Activated CD4-positive, alpha-beta memory T cell treated with anti-CD3 and anti-CD28 coated beads for 36 hours (primary cell): Measurements from ENCODE around the gene GFOD2. TPM values are rescaled to one million over a fixed set of nuclear protein-coding genes. Genes with fewer than 3 reads are reported as not detected.

Experiments
- CTCF ChIA-PET: fragments of 350-600 bp; sonication (Branson Sonifier 250); formaldehyde crosslinking; loops from one replicate; lab custom pipeline; 2021; ENCODE audit warnings: antibody characterized with exemption, inconsistent platforms; lab: Charles Lee
- POLR2A ChIA-PET: fragments of 350-600 bp; sonication (Branson Sonifier 250); formaldehyde crosslinking; loops from one replicate; lab custom pipeline; 2021; ENCODE audit warnings: antibody characterized with exemption; lab: Charles Lee
- DNase-seq: peaks from one replicate; pipeline ENCODE4 v3.0.0-alpha.2; 2020
- H3K27ac Mint-ChIP-seq: one replicate; pipeline ENCODE4 v1.8.0; 2021; ENCODE audit warnings: mixed read lengths
- H3K27me3 Mint-ChIP-seq: one replicate; pipeline ENCODE4 v1.8.0; 2021; ENCODE audit warnings: mixed read lengths
- H3K36me3 Mint-ChIP-seq: one replicate; pipeline ENCODE4 v1.8.0; 2021; ENCODE audit warnings: mixed read lengths
- H3K4me1 Mint-ChIP-seq: one replicate; pipeline ENCODE4 v1.8.0; 2021; ENCODE audit warnings: low read depth, mixed read lengths
- H3K4me3 Mint-ChIP-seq: one replicate; pipeline ENCODE4 v1.8.0; 2021; ENCODE audit warnings: mild to moderate bottlenecking, mixed read lengths
- H3K9me3 Mint-ChIP-seq: one replicate; pipeline ENCODE4 v1.8.0; 2021; ENCODE audit warnings: mixed read lengths
- intact Hi-C: fragments of 100-400 bp; cut with micrococcal nuclease; formaldehyde crosslinking; loops from one replicate; pipeline ENCODE4 v1.15.1; 2023
- total RNA-seq, 2 experiments: library from RNA; stranded (reverse); gene quantifications; one replicate each; pipeline ENCODE4 v1.2.3, GENCODE V29; 2021

The GFOD2 gene
- total RNA-seq, 2 experiments from 2014 or later: 12.6 to 13.7 TPM

GRCh38 chr16:67647681-67648080 is 71.4 kb downstream of the GFOD2 start:
- Mint-ChIP-seq H3K27ac (no peak overlapping the region), H3K36me3 (peaks cover 25% of the 10 kb centered on the region), H3K27me3 (no peaks in the 10 kb centered on the region), H3K4me3 (no peak overlapping the region), H3K4me1 (peaks cover 19% of the 10 kb centered on the region), H3K9me3 (no peaks in the 10 kb centered on the region)
- CTCF ChIA-PET: interaction anchor here (1.0 to 10.7 kb wide), 3 partner anchors 20 to 127 kb away, joined by 3 to 243 read pairs (median 92); no protein-coding TSS in a partner anchor
- DNase-seq: no peak
- POLR2A ChIA-PET: interaction anchor here (1.3 to 1.4 kb wide), 2 partner anchors 10 to 12 kb away, joined by 4 read pairs; partner anchors contain the start of gene ACD
- intact Hi-C loops: no loop called here

- ChIA-PET CTCF (interaction anchor here (1.0 to 10.7 kb wide), 5 partner anchors 11 to 126 kb away, joined by 3 to 243 read pairs (median 82); partner anchors contain the start of genes ACD, CTCF and PARD6A), POLR2A (interaction anchor here (1.3 to 2.4 kb wide), 3 partner anchors 11 to 100 kb away, joined by 4 to 18 read pairs (median 4); partner anchors contain the start of gene ACD)
- Mint-ChIP-seq H3K4me1 (peaks cover 18% of the 10 kb centered on the region), H3K27me3 (no peaks in the 10 kb centered on the region), H3K9me3 (no peaks in the 10 kb centered on the region), H3K4me3 (peak overlapping the region; percentile 23), H3K27ac (no peak overlapping the region), H3K36me3 (peaks cover 23% of the 10 kb centered on the region)
- intact Hi-C loops: no loop called here
- DNase-seq: no peak
Observed at GRCh38 chr16:67647111-67647651, 71.9 kb downstream of the GFOD2 start.

- CTCF ChIA-PET: interaction anchor here (0.6 to 10.7 kb wide), 34 partner anchors 12 to 238 kb away, joined by 3 to 243 read pairs (median 5); partner anchors contain the start of genes ACD, ATP6V0D1, C16orf86 and CTCF
- Mint-ChIP-seq H3K4me3 (peak overlapping the region; percentile 83), H3K27ac (peak overlapping the region; percentile 83)
Observed at GRCh38 chr16:67645397-67646121, 73.6 kb downstream of the GFOD2 start.

GRCh38 chr16:67644038-67644437 is 75.1 kb downstream of the GFOD2 start:
- ChIA-PET CTCF (interaction anchor here (0.6 to 10.7 kb wide), 22 partner anchors 15 to 223 kb away, joined by 3 to 243 read pairs (median 6); partner anchors contain the start of genes ACD, ATP6V0D1, C16orf86 and CTCF), POLR2A (interaction anchor here (0.9 to 2.9 kb wide), 8 partner anchors 9 to 123 kb away, joined by 4 to 23 read pairs (median 6); partner anchors contain the start of genes ACD and CTCF)
- H3K4me3 Mint-ChIP-seq: peak overlapping the region; percentile 32
- no peaks in the 10 kb centered on the region for H3K27me3 Mint-ChIP-seq
- DNase-seq: no peak
- peak overlapping the region; percentile 81 for H3K27ac Mint-ChIP-seq
- intact Hi-C loops: loop anchor here (1.0 kb wide), 1 partner anchor 97 kb away; no protein-coding TSS in a partner anchor
- H3K36me3 Mint-ChIP-seq: peaks cover 7% of the 10 kb centered on the region
- peaks cover 13% of the 10 kb centered on the region for H3K4me1 Mint-ChIP-seq
- H3K9me3 Mint-ChIP-seq: no peaks in the 10 kb centered on the region

More at GRCh38 chr16:67645397-67646121, 73.6 kb downstream of the GFOD2 start:
- Mint-ChIP-seq H3K4me1 (peaks cover 16% of the 10 kb centered on the region), H3K9me3 (no peaks in the 10 kb centered on the region), H3K36me3 (peaks cover 11% of the 10 kb centered on the region), H3K27me3 (no peaks in the 10 kb centered on the region)
- POLR2A ChIA-PET: interaction anchor here (0.6 to 2.9 kb wide), 9 partner anchors 13 to 124 kb away, joined by 3 to 23 read pairs (median 8); partner anchors contain the start of genes ACD, CTCF and GFOD2
- intact Hi-C loops: loop anchor here (1.0 kb wide), 2 partner anchors 82 to 124 kb away; no protein-coding TSS in a partner anchor
- peak; percentile 34 for DNase-seq

- no peak for DNase-seq
- ChIA-PET POLR2A (interaction anchor here (0.8 to 1.1 kb wide), 2 partner anchors 81 to 86 kb away, joined by 3 read pairs; no protein-coding TSS in a partner anchor), CTCF (interaction anchor here (0.7 to 10.7 kb wide), 4 partner anchors 25 to 121 kb away, joined by 3 to 243 read pairs (median 87); partner anchors contain the start of gene CTCF)
- intact Hi-C loops: no loop called here
- Mint-ChIP-seq H3K27ac (no peak overlapping the region), H3K4me1 (peaks cover 11% of the 10 kb centered on the region), H3K4me3 (no peak overlapping the region), H3K36me3 (peaks cover 12% of the 10 kb centered on the region), H3K27me3 (no peaks in the 10 kb centered on the region), H3K9me3 (no peaks in the 10 kb centered on the region)
Observed at GRCh38 chr16:67641779-67642708, 77.1 kb downstream of the GFOD2 start.

- Mint-ChIP-seq H3K4me1 (no peaks in the 10 kb centered on the region), H3K9me3 (no peaks in the 10 kb centered on the region), H3K27ac (no peak overlapping the region), H3K27me3 (no peaks in the 10 kb centered on the region), H3K36me3 (peaks cover 13% of the 10 kb centered on the region), H3K4me3 (no peak overlapping the region)
- DNase-seq: no peak
- intact Hi-C loops: no loop called here
- ChIA-PET POLR2A (no interaction called here), CTCF (interaction anchor here (3.5 to 10.7 kb wide), 2 partner anchors 92 to 117 kb away, joined by 16 to 243 read pairs; no protein-coding TSS in a partner anchor)
Observed at GRCh38 chr16:67637625-67638024, 81.5 kb downstream of the GFOD2 start.

- Mint-ChIP-seq H3K27ac (no peak overlapping the region), H3K36me3 (peaks cover 18% of the 10 kb centered on the region), H3K4me1 (no peaks in the 10 kb centered on the region), H3K27me3 (no peaks in the 10 kb centered on the region), H3K9me3 (no peaks in the 10 kb centered on the region), H3K4me3 (no peak overlapping the region)
- DNase-seq: no peak
- POLR2A ChIA-PET: no interaction called here
- CTCF ChIA-PET: no interaction called here
- intact Hi-C loops: no loop called here
Observed at GRCh38 chr16:67636713-67637112, 82.4 kb downstream of the GFOD2 start.

- intact Hi-C loops: no loop called here
- ChIA-PET POLR2A (interaction anchor here (0.6 kb wide), 1 partner anchor 151 kb away, joined by 3 read pairs; no protein-coding TSS in a partner anchor), CTCF (interaction anchor here (1.5 to 4.7 kb wide), 3 partner anchors 69 to 112 kb away, joined by 5 to 17 read pairs (median 10); no protein-coding TSS in a partner anchor)
- Mint-ChIP-seq H3K36me3 (peaks cover 29% of the 10 kb centered on the region), H3K4me3 (no peak overlapping the region), H3K4me1 (no peaks in the 10 kb centered on the region), H3K9me3 (no peaks in the 10 kb centered on the region), H3K27me3 (no peaks in the 10 kb centered on the region), H3K27ac (no peak overlapping the region)
- DNase-seq: no peak
Observed at GRCh38 chr16:67632415-67633172, 86.5 kb downstream of the GFOD2 start.

- ChIA-PET POLR2A (no interaction called here), CTCF (interaction anchor here (2.5 to 2.8 kb wide), 2 partner anchors 81 to 107 kb away, joined by 7 to 10 read pairs; no protein-coding TSS in a partner anchor)
- Mint-ChIP-seq H3K27me3 (no peaks in the 10 kb centered on the region), H3K36me3 (peaks cover 40% of the 10 kb centered on the region), H3K27ac (no peak overlapping the region), H3K4me1 (no peaks in the 10 kb centered on the region), H3K4me3 (no peak overlapping the region), H3K9me3 (no peaks in the 10 kb centered on the region)
- intact Hi-C loops: no loop called here
- DNase-seq: no peak
Observed at GRCh38 chr16:67628216-67628615, 90.9 kb downstream of the GFOD2 start.
